ENCODE results near the gene ZNF438.

DNA sequence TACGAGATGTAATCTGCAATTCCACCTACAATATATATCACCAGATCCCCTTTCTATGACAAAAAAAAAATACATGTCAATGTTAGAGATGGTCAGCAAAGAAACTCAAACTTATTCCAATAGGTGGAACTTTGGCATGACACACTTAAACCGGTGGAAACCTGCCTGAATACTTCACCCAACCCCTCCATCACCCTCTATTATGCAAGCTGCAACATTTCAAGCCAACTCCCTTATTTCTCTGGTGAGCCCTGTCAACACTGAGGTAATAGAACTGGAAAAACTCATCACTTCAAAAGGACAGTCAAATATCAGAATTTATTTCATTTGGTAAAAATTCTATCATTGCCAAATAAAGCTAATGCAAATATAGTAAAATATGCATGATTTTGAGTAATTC, 3.6 kb downstream of the ZNF438 start:
- TF ChIP-seq, protein P1, sequence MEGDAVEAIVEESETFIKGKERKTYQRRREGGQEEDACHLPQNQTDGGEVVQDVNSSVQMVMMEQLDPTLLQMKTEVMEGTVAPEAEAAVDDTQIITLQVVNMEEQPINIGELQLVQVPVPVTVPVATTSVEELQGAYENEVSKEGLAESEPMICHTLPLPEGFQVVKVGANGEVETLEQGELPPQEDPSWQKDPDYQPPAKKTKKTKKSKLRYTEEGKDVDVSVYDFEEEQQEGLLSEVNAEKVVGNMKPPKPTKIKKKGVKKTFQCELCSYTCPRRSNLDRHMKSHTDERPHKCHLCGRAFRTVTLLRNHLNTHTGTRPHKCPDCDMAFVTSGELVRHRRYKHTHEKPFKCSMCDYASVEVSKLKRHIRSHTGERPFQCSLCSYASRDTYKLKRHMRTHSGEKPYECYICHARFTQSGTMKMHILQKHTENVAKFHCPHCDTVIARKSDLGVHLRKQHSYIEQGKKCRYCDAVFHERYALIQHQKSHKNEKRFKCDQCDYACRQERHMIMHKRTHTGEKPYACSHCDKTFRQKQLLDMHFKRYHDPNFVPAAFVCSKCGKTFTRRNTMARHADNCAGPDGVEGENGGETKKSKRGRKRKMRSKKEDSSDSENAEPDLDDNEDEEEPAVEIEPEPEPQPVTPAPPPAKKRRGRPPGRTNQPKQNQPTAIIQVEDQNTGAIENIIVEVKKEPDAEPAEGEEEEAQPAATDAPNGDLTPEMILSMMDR (IDR thresholded peaks at IDR 0.05): no peak
- TF ChIP-seq POLR2AphosphoS5 (IDR thresholded peaks at IDR 0.05): no peak

Measured in sigmoid colon (tissue), 4 donors.